H1 (cell line): ENCODE measurements around the gene SPATA13. TPM values are rescaled to one million over a fixed set of nuclear protein-coding genes. Genes with fewer than 3 reads are reported as not detected.

Experiments
- CTCF ChIA-PET: fragments of 300-600 bp; sonication (Branson Sonifier 250); formaldehyde crosslinking; loops from one replicate; lab custom pipeline; 2021; ENCODE audit not compliant: partially characterized antibody; lab: Charles Lee
- POLR2A ChIA-PET: fragments of 300-600 bp; sonication (Branson Sonifier 250); formaldehyde crosslinking; loops from one replicate; lab custom pipeline; 2021; ENCODE audit warnings: inconsistent platforms; ENCODE audit not compliant: partially characterized antibody; lab: Charles Lee
- DNase-seq, 2 experiments: peaks; one replicate each; pipeline versions ENCODE4 v3.0.0 to v3.0.0-alpha.2; 2010 to 2022; ENCODE audit warnings: low spot score in 2 of 2, low read depth in 1 of 2, mixed read lengths in 1 of 2
- FAIRE-seq: peaks from 2 replicates; lab custom pipeline; 2011; peaks lifted over from hg19 to GRCh38; lab: Jason Lieb, UNC
- H2AFZ ChIP-seq: 2 replicates; pipeline ENCODE4 v1.8.1; 2012; ENCODE audit warnings: low read length, inconsistent platforms
- H2AK5ac ChIP-seq: 2 replicates; pipeline ENCODE4 v1.6.1; 2013; ENCODE audit warnings: low read depth, low read length
- H2BK120ac ChIP-seq: replicated peaks from 2 replicates; pipeline ENCODE3; 2013; ENCODE audit warnings: low read depth, low read length, inconsistent platforms
- H2BK12ac ChIP-seq: 2 replicates; pipeline ENCODE4 v1.6.1; 2013; ENCODE audit warnings: low read depth, low read length
- H2BK15ac ChIP-seq: 2 replicates; pipeline ENCODE4 v1.6.1; 2013; ENCODE audit warnings: low read length
- H2BK20ac ChIP-seq: 2 replicates; pipeline ENCODE4 v1.6.1; 2013; ENCODE audit warnings: low read length
- H2BK5ac ChIP-seq: 2 replicates; pipeline ENCODE4 v1.6.1; 2013; ENCODE audit warnings: low read depth, low read length
- H3K14ac ChIP-seq: 2 replicates; pipeline ENCODE4 v1.6.1; 2013; ENCODE audit warnings: inconsistent platforms; ENCODE audit not compliant: insufficient read length
- H3K18ac ChIP-seq: 2 replicates; pipeline ENCODE4 v1.6.1; 2013; ENCODE audit warnings: low read length; ENCODE audit errors: extremely low read depth
- H3K23ac ChIP-seq: 2 replicates; pipeline ENCODE4 v1.6.1; 2013; ENCODE audit warnings: inconsistent platforms; ENCODE audit not compliant: insufficient read length
- H3K23me2 ChIP-seq: 2 replicates; pipeline ENCODE4 v1.6.1; 2013; ENCODE audit warnings: low read depth, low read length
- H3K27ac ChIP-seq: 2 replicates; pipeline ENCODE4 v1.6.1; 2011; ENCODE audit warnings: low read depth, low read length, inconsistent platforms
- H3K27me3 ChIP-seq, 4 experiments: replicated peaks in 1 of 4; 1 replicate in 1 of 4; 2 replicates in 3 of 4; pipeline versions ENCODE4 v1.6.1 to v1.8.1; 2011 to 2013; ENCODE audit warnings: low read length in 3 of 4, mild to moderate bottlenecking in 3 of 4, inconsistent platforms in 2 of 4, mixed read lengths in 2 of 4, moderate library complexity in 1 of 4; ENCODE audit not compliant: control insufficient read depth in 3 of 4, insufficient read depth in 3 of 4; ENCODE audit errors: extremely low read depth in 1 of 4
- H3K36me3 ChIP-seq, 4 experiments: 2 replicates each; pipeline versions ENCODE4 v1.6.1 to v1.8.1; 2011 to 2013; ENCODE audit warnings: mild to moderate bottlenecking in 4 of 4, low read length in 3 of 4, moderate library complexity in 2 of 4, control low read depth in 1 of 4, inconsistent platforms in 1 of 4; ENCODE audit not compliant: insufficient read depth in 4 of 4, control insufficient read depth in 2 of 4
- H3K4ac ChIP-seq: replicated peaks from 2 replicates; pipeline ENCODE3; 2013; ENCODE audit warnings: low read length, low read depth, mixed read lengths, inconsistent platforms; ENCODE audit not compliant: insufficient read length
- H3K4me1 ChIP-seq, 4 experiments: replicated peaks in 1 of 4; 1 replicate in 1 of 4; 2 replicates in 3 of 4; pipeline versions ENCODE4 v1.6.1 to v1.8.1; 2011 to 2013; ENCODE audit warnings: low read length in 3 of 4, inconsistent platforms in 2 of 4, mixed read lengths in 1 of 4; ENCODE audit not compliant: insufficient read depth in 4 of 4, control insufficient read depth in 3 of 4
- H3K4me2 ChIP-seq, 2 experiments: 2 replicates each; pipeline versions ENCODE4 v1.6.1 to v1.8.1; 2011 to 2013; ENCODE audit warnings: low read depth in 2 of 2, low read length in 2 of 2, control low read depth in 1 of 2, inconsistent platforms in 1 of 2, mild to moderate bottlenecking in 1 of 2; ENCODE audit not compliant: insufficient read depth in 1 of 2
- H3K4me3 ChIP-seq, 4 experiments: fragments of 200-600, 300-600 bp in 1 of 4; sonication (generic), shearing (Covaris generic), sonication (Bioruptor Twin) in 1 of 4; 2 replicates each; pipeline versions ENCODE4 v1.5.1 to v1.8.1; 2011 to 2016; ENCODE audit warnings: low read length in 4 of 4, low read depth in 3 of 4, control low read depth in 2 of 4, inconsistent platforms in 2 of 4, mild to moderate bottlenecking in 2 of 4, mixed read lengths in 1 of 4, moderate library complexity in 1 of 4; ENCODE audit not compliant: insufficient read depth in 2 of 4; ENCODE audit errors: extremely low read depth in 1 of 4
- H3K56ac ChIP-seq: replicated peaks from 2 replicates; pipeline ENCODE3; 2013; ENCODE audit warnings: low read depth, mild to moderate bottlenecking, mixed read lengths, low read length, inconsistent platforms; ENCODE audit not compliant: insufficient read length
- H3K79me1 ChIP-seq: 2 replicates; pipeline ENCODE4 v1.6.1; 2013; ENCODE audit warnings: low read depth, low read length, control low read depth
- H3K79me2 ChIP-seq, 2 experiments: 2 replicates each; pipeline versions ENCODE4 v1.6.1 to v1.8.1; 2012 to 2013; ENCODE audit warnings: low read length in 2 of 2, mild to moderate bottlenecking in 2 of 2, inconsistent platforms in 1 of 2; ENCODE audit not compliant: insufficient read depth in 2 of 2, control insufficient read depth in 1 of 2
- H3K9ac ChIP-seq, 4 experiments: replicated peaks in 1 of 4; 1 replicate in 1 of 4; 2 replicates in 3 of 4; pipeline versions ENCODE4 v1.6.1 to v1.8.1; 2011 to 2013; ENCODE audit warnings: low read depth in 3 of 4, low read length in 3 of 4, control low read depth in 2 of 4, mild to moderate bottlenecking in 2 of 4, moderate library complexity in 2 of 4, inconsistent platforms in 1 of 4; ENCODE audit errors: extremely low read depth in 1 of 4
- H3K9me3 ChIP-seq, 2 experiments: 2 replicates each; pipeline versions ENCODE4 v1.6.1 to v1.8.1; 2012 to 2013; ENCODE audit warnings: mild to moderate bottlenecking in 2 of 2, moderate library complexity in 2 of 2, control low read depth in 1 of 2, inconsistent platforms in 1 of 2, low read depth in 1 of 2, low read length in 1 of 2, mixed read lengths in 1 of 2; ENCODE audit not compliant: insufficient read depth in 2 of 2
- H4K20me1 ChIP-seq, 2 experiments: replicated peaks in 1 of 2; 2 replicates each; pipeline versions ENCODE3 to v1.8.1; 2011 to 2013; ENCODE audit warnings: inconsistent platforms in 2 of 2, low read length in 2 of 2, mild to moderate bottlenecking in 1 of 2; ENCODE audit not compliant: insufficient read depth in 2 of 2, control insufficient read depth in 1 of 2
- H4K5ac ChIP-seq: 2 replicates; pipeline ENCODE4 v1.6.1; 2013; ENCODE audit warnings: low read length, low read depth, mixed read lengths, inconsistent platforms; ENCODE audit not compliant: insufficient read length
- H4K8ac ChIP-seq: 2 replicates; pipeline ENCODE4 v1.8.0; 2013; ENCODE audit warnings: mild to moderate bottlenecking, moderate library complexity, low read length, inconsistent platforms; ENCODE audit not compliant: insufficient read depth; ENCODE audit errors: extremely low read depth
- H4K91ac ChIP-seq: replicated peaks from 2 replicates; pipeline ENCODE3; 2013; ENCODE audit warnings: low read length, mixed read lengths, inconsistent platforms; ENCODE audit not compliant: insufficient read length
- SIRT6 ChIP-seq: IDR thresholded peaks from one replicate; pipeline ENCODE4 v1.7.1; 2012; ENCODE audit warnings: low read length, inconsistent platforms
- SP2 ChIP-seq: IDR thresholded peaks from 2 replicates; pipeline ENCODE4 v1.6.1; 2012; ENCODE audit warnings: mild to moderate bottlenecking, low read length, inconsistent platforms
- WGBS, 2 experiments: shearing (Covaris generic) in 1 of 2; methylation state at CpG; one replicate each; pipeline versions ENCODE4 v1.1.6 to v1.1.7; 2013 to 2015; ENCODE audit warnings: low lambda C conversion rate in 2 of 2, mixed read lengths in 2 of 2, inconsistent platforms in 1 of 2, low coverage in 1 of 2, missing lambda C conversion rate in 1 of 2; ENCODE audit not compliant: insufficient replicate concordance in 2 of 2, insufficient coverage in 1 of 2, insufficient read length in 1 of 2; ENCODE audit errors: extremely low coverage in 1 of 2, missing lambda C conversion rate in 1 of 2; 5-methylcytosine and 5-hydroxymethylcytosine counted together
- polyA plus RNA-seq, 7 experiments: library from polyadenylated mRNA; depleted of rRNA in 3 of 7; stranded (reverse) in 5 of 7; unstranded in 2 of 7; fragments of >200 nt in 5 of 7; fragments of 200-250 nt in 2 of 7; gene quantifications; 1 replicate in 5 of 7; 2 replicates in 1 of 7; 4 replicates in 1 of 7; pipeline versions ENCODE4 v1.2.1 to v1.2.3, GENCODE V29; 2011 to 2013; ENCODE audit warnings: missing spikeins in 2 of 7, mixed read lengths in 2 of 7
- total RNA-seq: library from RNA; stranded (reverse); fragmentation: NEBNext Ultra II Directional; extraction: Animal tissue kit (Norgen Biotek cat#: 25700); gene quantifications from 2 replicates; pipeline ENCODE4 v1.2.1, GENCODE V29; 2021

The SPATA13 gene
- total and polyA plus RNA-seq, 2 of the 8 experiments (the other 6 are each of a cell fraction or from before 2014, with no cell fraction given): 12.6 to 30.9 TPM

DNA sequence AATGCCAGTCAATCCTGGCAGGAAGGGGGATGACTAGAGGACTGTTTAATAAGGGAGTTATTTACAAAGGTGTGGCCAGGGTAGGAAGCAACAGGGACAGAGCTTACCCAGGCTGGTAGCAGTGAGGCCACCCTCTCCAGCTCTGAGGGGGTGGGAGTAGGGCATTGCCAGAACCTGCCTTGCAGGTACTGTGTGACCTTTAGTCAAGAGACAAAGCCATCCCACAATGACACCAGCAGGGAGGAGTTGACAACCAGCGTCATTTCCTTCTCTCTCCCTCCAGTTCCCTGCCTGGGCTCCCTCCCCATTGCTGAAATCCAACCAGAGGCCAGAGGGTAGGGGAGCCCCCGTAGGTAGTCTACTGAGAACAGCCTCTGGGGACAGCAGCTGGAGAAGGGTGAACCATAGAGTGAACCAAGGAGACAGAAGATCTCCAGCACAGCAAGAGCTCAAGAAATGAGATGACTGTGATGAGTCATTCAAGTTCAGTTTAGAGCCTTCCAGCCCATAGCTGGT, 33.3 kb upstream of the SPATA13 start:
- Histone ChIP-seq H2BK5ac (0 out of 2 replicates have a peak overlapping the region, but pooled peaks have one; percentile 19), H4K8ac (peak overlapping the region; percentile 28; the same call in 1 of the 2 replicates), H4K20me1 (no peaks in the 10 kb centered on the region), H2BK20ac (no peak overlapping the region), H2AK5ac (no peak overlapping the region), H3K23ac (no peak overlapping the region), H3K56ac (no peak overlapping the region), H2BK15ac (no peak overlapping the region; the same call in 1 of the 2 replicates), H3K14ac (no peak overlapping the region), H3K18ac (no peak overlapping the region), H2AFZ (peak overlapping the region; percentile 51), H3K4me2 (no peak overlapping the region), H3K4ac (no peak overlapping the region), H3K9ac (no peak overlapping the region), H4K5ac (no peak overlapping the region), H3K4me3 (no peak overlapping the region), H3K79me1 (no peaks in the 10 kb centered on the region), H3K4me1 (0 out of 7 replicates have a peak, but pooled peaks cover 0 to 4% (median 2%) of the 10 kb centered on the region in 4 experiments), H2BK120ac (no peak overlapping the region), H3K36me3 (no peaks in the 10 kb centered on the region; a peak in 1 of 8 replicates), H3K27me3 (no peaks in the 10 kb centered on the region), H3K27ac (no peak overlapping the region), H3K79me2 (no peaks in the 10 kb centered on the region), H2BK12ac (no peak overlapping the region), H3K23me2 (no peaks in the 10 kb centered on the region), H3K9me3 (peaks cover 7% of the 10 kb centered on the region in 2 experiments), H4K91ac (peak overlapping the region; percentile 51)
- WGBS, 2 experiments: 64% methylated on average over 2 of the region's 2 CpGs; no CpG with 5 or more reads in 1 of the 2 experiments
- ChIA-PET CTCF (interaction anchor here (0.8 kb wide), 1 partner anchor 74 kb away, joined by 3 read pairs; no protein-coding TSS in a partner anchor), POLR2A (no interaction called here)
- no peak for DNase-seq
- no peak for FAIRE-seq
- no peak for TF ChIP-seq SIRT6
- TF ChIP-seq SP2: no peak
